Measurements from ENCODE around the gene TBC1D1.
A peak's percentile ranks its signal among the peaks of the same experiment; 100 is the strongest.

Gene TBC1D1

GRCh38 chr4:38078590-38079421 lies 187.9 kb downstream of the TBC1D1 start:
- Histone ChIP-seq H3K9ac (ENCODE audit: low read length) (peak overlapping the region; percentile 26), H3K27me3 (replicated peaks; ENCODE audit: control insufficient read depth, insufficient read depth, low read length) (no peaks in the 10 kb centered on the region), H3K4me3 (ENCODE audit: low read length) (no peak overlapping the region), H3K9me3 (ENCODE audit: control insufficient read depth, low read length) (no peaks in the 10 kb centered on the region), H3K36me3 (ENCODE audit: control insufficient read depth, insufficient read depth, low read length, severe bottlenecking) (no peaks in the 10 kb centered on the region), H3K4me1 (ENCODE audit: control insufficient read depth, insufficient read depth, low read length) (peaks cover 47% of the 10 kb centered on the region)
- peak; percentile 92 for DNase-seq (ENCODE audit: low read depth)

GRCh38 chr4:38080061-38080974 lies 189.4 kb downstream of the TBC1D1 start:
- no peaks in the 10 kb centered on the region for H3K36me3 ChIP-seq (ENCODE audit: control insufficient read depth, insufficient read depth, low read length, severe bottlenecking)
- no peaks in the 10 kb centered on the region for H3K9me3 ChIP-seq (ENCODE audit: control insufficient read depth, low read length)
- H3K4me1 ChIP-seq (ENCODE audit: control insufficient read depth, insufficient read depth, low read length): peaks cover 52% of the 10 kb centered on the region
- no peak for DNase-seq (ENCODE audit: low read depth)
- no peak overlapping the region for H3K9ac ChIP-seq (ENCODE audit: low read length)
- H3K27me3 ChIP-seq (replicated peaks; ENCODE audit: control insufficient read depth, insufficient read depth, low read length): no peaks in the 10 kb centered on the region
- no peak overlapping the region for H3K4me3 ChIP-seq (ENCODE audit: low read length)

GRCh38 chr4:38082021-38082420 lies 191.1 kb downstream of the TBC1D1 start:
- Histone ChIP-seq H3K9ac (ENCODE audit: low read length) (peak overlapping the region; percentile 47), H3K27me3 (replicated peaks; ENCODE audit: control insufficient read depth, insufficient read depth, low read length) (no peaks in the 10 kb centered on the region), H3K4me1 (ENCODE audit: control insufficient read depth, insufficient read depth, low read length) (peaks cover 61% of the 10 kb centered on the region), H3K36me3 (ENCODE audit: control insufficient read depth, insufficient read depth, low read length, severe bottlenecking) (no peaks in the 10 kb centered on the region), H3K4me3 (ENCODE audit: low read length) (no peak overlapping the region), H3K9me3 (ENCODE audit: control insufficient read depth, low read length) (no peaks in the 10 kb centered on the region)
- no peak for DNase-seq (ENCODE audit: low read depth)

- H3K4me3 ChIP-seq (ENCODE audit: low read length): peak overlapping the region; percentile 53
- no peaks in the 10 kb centered on the region for H3K27me3 ChIP-seq (replicated peaks; ENCODE audit: control insufficient read depth, insufficient read depth, low read length)
- peaks cover 61% of the 10 kb centered on the region for H3K4me1 ChIP-seq (ENCODE audit: control insufficient read depth, insufficient read depth, low read length)
- peak overlapping the region; percentile 47 for H3K9ac ChIP-seq (ENCODE audit: low read length)
- peak; percentile 36 for DNase-seq (ENCODE audit: low read depth)
- H3K9me3 ChIP-seq (ENCODE audit: control insufficient read depth, low read length): no peaks in the 10 kb centered on the region
- no peaks in the 10 kb centered on the region for H3K36me3 ChIP-seq (ENCODE audit: control insufficient read depth, insufficient read depth, low read length, severe bottlenecking)
Observed at GRCh38 chr4:38082424-38083385, 191.8 kb downstream of the TBC1D1 start.

GRCh38 chr4:38084877-38085711 lies 194.2 kb downstream of the TBC1D1 start:
- Histone ChIP-seq H3K9ac (ENCODE audit: low read length) (peak overlapping the region; percentile 78), H3K4me3 (ENCODE audit: low read length) (peak overlapping the region; percentile 68), H3K36me3 (ENCODE audit: control insufficient read depth, insufficient read depth, low read length, severe bottlenecking) (no peaks in the 10 kb centered on the region), H3K27me3 (replicated peaks; ENCODE audit: control insufficient read depth, insufficient read depth, low read length) (no peaks in the 10 kb centered on the region), H3K4me1 (ENCODE audit: control insufficient read depth, insufficient read depth, low read length) (peaks cover 51% of the 10 kb centered on the region), H3K9me3 (ENCODE audit: control insufficient read depth, low read length) (no peaks in the 10 kb centered on the region)
- no peak for DNase-seq (ENCODE audit: low read depth)

GRCh38 chr4:38085751-38086150 lies 194.9 kb downstream of the TBC1D1 start:
- Histone ChIP-seq H3K36me3 (ENCODE audit: control insufficient read depth, insufficient read depth, low read length, severe bottlenecking) (no peaks in the 10 kb centered on the region), H3K9ac (ENCODE audit: low read length) (peak overlapping the region; percentile 78), H3K4me1 (ENCODE audit: control insufficient read depth, insufficient read depth, low read length) (peaks cover 51% of the 10 kb centered on the region), H3K4me3 (ENCODE audit: low read length) (peak overlapping the region; percentile 68), H3K9me3 (ENCODE audit: control insufficient read depth, low read length) (no peaks in the 10 kb centered on the region), H3K27me3 (replicated peaks; ENCODE audit: control insufficient read depth, insufficient read depth, low read length) (no peaks in the 10 kb centered on the region)
- DNase-seq (ENCODE audit: low read depth): no peak

- Histone ChIP-seq H3K27me3 (replicated peaks; ENCODE audit: control insufficient read depth, insufficient read depth, low read length) (no peaks in the 10 kb centered on the region), H3K9ac (ENCODE audit: low read length) (peak overlapping the region; percentile 78), H3K9me3 (ENCODE audit: control insufficient read depth, low read length) (no peaks in the 10 kb centered on the region), H3K36me3 (ENCODE audit: control insufficient read depth, insufficient read depth, low read length, severe bottlenecking) (no peaks in the 10 kb centered on the region), H3K4me1 (ENCODE audit: control insufficient read depth, insufficient read depth, low read length) (peaks cover 51% of the 10 kb centered on the region), H3K4me3 (ENCODE audit: low read length) (peak overlapping the region; percentile 68)
- no peak for DNase-seq (ENCODE audit: low read depth)
Observed at GRCh38 chr4:38086151-38086848, 195.4 kb downstream of the TBC1D1 start.

GRCh38 chr4:38086849-38087226 lies 196.0 kb downstream of the TBC1D1 start:
- H3K9me3 ChIP-seq (ENCODE audit: control insufficient read depth, low read length): no peaks in the 10 kb centered on the region
- H3K4me1 ChIP-seq (ENCODE audit: control insufficient read depth, insufficient read depth, low read length): peaks cover 53% of the 10 kb centered on the region
- H3K27me3 ChIP-seq (replicated peaks; ENCODE audit: control insufficient read depth, insufficient read depth, low read length): no peaks in the 10 kb centered on the region
- H3K36me3 ChIP-seq (ENCODE audit: control insufficient read depth, insufficient read depth, low read length, severe bottlenecking): no peaks in the 10 kb centered on the region
- no peak overlapping the region for H3K4me3 ChIP-seq (ENCODE audit: low read length)
- DNase-seq (ENCODE audit: low read depth): no peak
- H3K9ac ChIP-seq (ENCODE audit: low read length): peak overlapping the region; percentile 78

- Histone ChIP-seq H3K4me3 (ENCODE audit: low read length) (no peak overlapping the region), H3K36me3 (ENCODE audit: control insufficient read depth, insufficient read depth, low read length, severe bottlenecking) (no peaks in the 10 kb centered on the region), H3K9me3 (ENCODE audit: control insufficient read depth, low read length) (no peaks in the 10 kb centered on the region), H3K4me1 (ENCODE audit: control insufficient read depth, insufficient read depth, low read length) (peaks cover 42% of the 10 kb centered on the region), H3K9ac (ENCODE audit: low read length) (no peak overlapping the region), H3K27me3 (replicated peaks; ENCODE audit: control insufficient read depth, insufficient read depth, low read length) (no peaks in the 10 kb centered on the region)
- no peak for DNase-seq (ENCODE audit: low read depth)
Observed at GRCh38 chr4:38088321-38088720, 197.4 kb downstream of the TBC1D1 start.

- Histone ChIP-seq H3K27me3 (replicated peaks; ENCODE audit: control insufficient read depth, insufficient read depth, low read length) (no peaks in the 10 kb centered on the region), H3K4me3 (ENCODE audit: low read length) (no peak overlapping the region), H3K9ac (ENCODE audit: low read length) (no peak overlapping the region), H3K36me3 (ENCODE audit: control insufficient read depth, insufficient read depth, low read length, severe bottlenecking) (no peaks in the 10 kb centered on the region), H3K9me3 (ENCODE audit: control insufficient read depth, low read length) (no peaks in the 10 kb centered on the region), H3K4me1 (ENCODE audit: control insufficient read depth, insufficient read depth, low read length) (peaks cover 26% of the 10 kb centered on the region)
- no peak for DNase-seq (ENCODE audit: low read depth)
Observed at GRCh38 chr4:38089961-38090360, 199.1 kb downstream of the TBC1D1 start.
